Small intestine (tissue), 16 donors: ENCODE data around the gene RBM25. TPM values are rescaled to one million over a fixed set of nuclear protein-coding genes. Genes with fewer than 3 reads are reported as not detected.
"Not testable (repeated sequence)": the region's sequence is repeated elsewhere in the genome, so short reads cannot be mapped to it uniquely, and the experiment has no call there.

Experiments used
- DNase-seq, 2 donors: peaks; one replicate each; pipeline versions ENCODE4 v3.0.0 to v3.0.0-alpha.2; 2013
- FAIRE-seq: peaks from 2 replicates; lab custom pipeline; 2012; peaks lifted over from hg19 to GRCh38; lab: Jason Lieb, UNC
- H3K27ac ChIP-seq, 3 donors: one replicate each; pipeline ENCODE4 v1.5.1; 2013; ENCODE audit warnings: low read length in 2 of 3, mild to moderate bottlenecking in 2 of 3, control low read depth in 1 of 3, inconsistent platforms in 1 of 3, low read depth in 1 of 3, moderate library complexity in 1 of 3
- H3K27me3 ChIP-seq, 3 donors: one replicate each; pipeline ENCODE4 v1.6.1; 2013; ENCODE audit warnings: low read length in 3 of 3, inconsistent platforms in 1 of 3; ENCODE audit not compliant: control insufficient read depth in 3 of 3, insufficient read depth in 3 of 3
- H3K36me3 ChIP-seq, 3 donors: one replicate each; pipeline ENCODE4 v1.6.1; 2013; ENCODE audit warnings: low read length in 3 of 3, inconsistent platforms in 1 of 3, low read depth in 1 of 3, mild to moderate bottlenecking in 1 of 3, moderate library complexity in 1 of 3; ENCODE audit not compliant: control insufficient read depth in 3 of 3, insufficient read depth in 2 of 3
- H3K4me1 ChIP-seq, 3 donors: one replicate each; pipeline ENCODE4 v1.6.1; 2013; ENCODE audit warnings: low read length in 2 of 3, inconsistent platforms in 1 of 3, low read depth in 1 of 3, mild to moderate bottlenecking in 1 of 3, moderate library complexity in 1 of 3; ENCODE audit not compliant: control insufficient read depth in 3 of 3, insufficient read depth in 2 of 3
- H3K4me3 ChIP-seq, 3 donors: one replicate each; pipeline ENCODE4 v1.5.1; 2013; ENCODE audit warnings: low read length in 3 of 3, control low read depth in 1 of 3, inconsistent platforms in 1 of 3, low read depth in 1 of 3, mild to moderate bottlenecking in 1 of 3, moderate library complexity in 1 of 3
- H3K9me3 ChIP-seq, 2 donors: one replicate each; pipeline ENCODE4 v1.6.1; 2013; ENCODE audit warnings: low read depth in 1 of 2, low read length in 1 of 2; ENCODE audit not compliant: control insufficient read depth in 2 of 2, insufficient read depth in 1 of 2
- WGBS, 3 donors: extraction: QIAGEN DNeasy Blood & Tissue Kit; methylation state at CpG; one replicate each; pipeline ENCODE4 v1.1.7; 2013; 5-methylcytosine and 5-hydroxymethylcytosine counted together
- long read RNA-seq, 10 donors: transcript quantifications; one replicate each; lab custom pipeline, GENCODE V29; 2026
- polyA plus RNA-seq, 4 donors: library from polyadenylated mRNA; stranded (reverse) in 3 of 4; unstranded in 1 of 4; fragments of 200-250 nt in 3 of 4; fragments of 120-200 nt in 1 of 4; gene quantifications; one replicate each; pipeline versions ENCODE4 v1.2.1 to v1.2.3, GENCODE V29; 2013
- donor health status: healthy with polysubstance abuse.
- donor health status: control.
- donor health status: control.
- donor health status: Bipolar disorder and iron deficiency.
- donor health status: healthy.

RBM25 gene
- polyA plus RNA-seq, result 100 to 1,000 TPM in 1 of 4 donors, 10 to 100 TPM in 3; 25.1 to 104 (median 40.7) TPM
- long read RNA-seq, donor 1, result 0 reads
- long read RNA-seq, donor 2, partial matches to known transcripts, result 23 of 26 reads
- long read RNA-seq, donor 2, other reads (novel, unspliced or antisense), result 0 of 26 reads
- long read RNA-seq, donor 3, partial matches to known transcripts, result 58 of 62 reads
- long read RNA-seq, donor 3, other reads (novel, unspliced or antisense), result 0 of 62 reads
- long read RNA-seq, donor 4, result 0 reads
- long read RNA-seq, donor 5, partial matches to known transcripts, result 11 of 12 reads
- long read RNA-seq, donor 5, other reads (novel, unspliced or antisense), result 0 of 12 reads
- long read RNA-seq, donor 6, partial matches to known transcripts, result 46 of 50 reads
- long read RNA-seq, donor 6, other reads (novel, unspliced or antisense), result 0 of 50 reads
- long read RNA-seq, donor 7, result 0 reads
- long read RNA-seq, donor 8, partial matches to known transcripts, result 5 of 6 reads
- long read RNA-seq, donor 8, other reads (novel, unspliced or antisense), result 0 of 6 reads
- long read RNA-seq, donor 9, partial matches to known transcripts, result 8 of 13 reads
- long read RNA-seq, donor 9, other reads (novel, unspliced or antisense), result 0 of 13 reads
- long read RNA-seq, donor 10, transcript RBM25-203 (9 exons, 2,470 nt), result major isoform, 7 of 117 reads
- long read RNA-seq, donor 10, transcript RBM25-208 (2 exons, 441 nt), result minor isoform, 5 of 117 reads
- long read RNA-seq, donor 10, partial matches to known transcripts, result 105 of 117 reads
- long read RNA-seq, donor 10, other reads (novel, unspliced or antisense), result 0 of 117 reads

DNA sequence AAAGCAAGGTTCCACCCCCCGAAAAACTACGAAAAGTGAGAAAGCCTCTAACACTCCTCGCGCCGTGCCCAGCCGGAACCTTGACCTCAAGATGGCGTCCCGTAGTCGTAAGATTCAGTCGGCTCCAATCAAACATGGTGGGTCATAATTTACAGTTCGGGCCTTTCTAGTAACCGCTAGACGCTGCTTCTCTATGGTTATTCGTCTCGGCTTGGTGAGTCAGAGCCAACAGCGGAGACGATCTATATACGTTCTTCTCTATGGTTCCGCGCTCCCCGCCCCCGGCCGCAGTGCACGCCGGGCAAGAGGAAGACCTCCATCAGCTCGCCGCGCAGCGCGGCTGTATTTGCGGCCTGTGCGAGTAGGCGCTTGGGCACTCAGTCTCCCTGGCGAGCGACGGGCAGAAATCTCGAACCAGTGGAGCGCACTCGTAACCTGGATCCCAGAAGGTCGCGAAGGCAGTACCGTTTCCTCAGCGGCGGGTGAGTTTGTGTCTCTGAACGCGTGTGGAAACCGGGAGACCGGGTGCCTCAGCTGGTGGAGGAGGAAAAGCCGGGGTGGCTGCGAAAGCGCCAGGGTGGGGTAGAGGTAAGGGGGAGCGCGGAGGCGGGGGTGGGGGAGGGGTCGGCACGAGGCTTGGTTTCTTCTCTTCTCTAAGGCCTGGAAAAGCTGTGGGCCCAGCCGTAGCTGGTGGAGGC lies at the start of gene RBM25:
RBM25 (plus strand) TSS at position 311 of the 698 bp plus-strand sequence. CDS start 13,108 bp downstream, outside the sequence.
- H3K27me3 ChIP-seq, result no peaks in the 10 kb centered on the region
- no peak for FAIRE-seq
- peaks cover 0 to 5% (median 4%) of the 10 kb centered on the region in 3 donors for H3K4me1 ChIP-seq
- WGBS, 3 donors, result 0% methylated on average over 55 to 57 of the region's 57 CpGs
- peak; percentile 99 for DNase-seq
- H3K4me3 ChIP-seq, result peak within 1 kb of the TSS; percentile 73 to 97 (median 77)
- H3K27ac ChIP-seq, result peak within 1 kb of the TSS; percentile 91 to 96 (median 95)
- no peaks in the 10 kb centered on the region for H3K9me3 ChIP-seq
- peaks cover 0 to 16% (median 0%) of the 10 kb centered on the region in 3 donors for H3K36me3 ChIP-seq

DNA sequence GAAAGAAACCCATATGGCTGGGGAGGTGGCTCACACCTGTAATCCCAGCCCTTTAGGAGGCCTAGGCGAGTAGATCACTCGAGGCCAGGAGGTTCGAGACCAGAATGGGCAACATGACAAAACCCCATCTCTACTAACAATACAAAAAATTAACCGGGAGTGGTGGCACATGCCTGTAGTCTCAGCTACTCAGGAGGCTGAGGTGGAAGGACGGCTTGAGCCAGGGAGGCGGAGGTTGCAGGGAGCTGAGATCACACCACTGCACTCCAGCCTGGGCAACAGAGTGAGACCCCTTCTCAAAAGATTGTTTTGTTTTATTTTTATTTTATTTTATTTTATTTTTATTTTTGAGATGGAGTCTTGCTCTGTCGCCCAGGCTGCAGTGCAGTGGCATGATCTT lies 47.1 kb upstream of the RBM25 start:
- not testable (repeated sequence) for H3K9me3 ChIP-seq, H3K27me3 ChIP-seq, FAIRE-seq, H3K27ac ChIP-seq, H3K4me3 ChIP-seq, H3K4me1 ChIP-seq, DNase-seq
- WGBS, 3 donors, result 93 to 95% (median 94%) methylated on average over 7 of the region's 7 CpGs
- H3K36me3 ChIP-seq, result peaks cover 5 to 18% (median 5%) of the 10 kb centered on the region in 3 donors

DNA sequence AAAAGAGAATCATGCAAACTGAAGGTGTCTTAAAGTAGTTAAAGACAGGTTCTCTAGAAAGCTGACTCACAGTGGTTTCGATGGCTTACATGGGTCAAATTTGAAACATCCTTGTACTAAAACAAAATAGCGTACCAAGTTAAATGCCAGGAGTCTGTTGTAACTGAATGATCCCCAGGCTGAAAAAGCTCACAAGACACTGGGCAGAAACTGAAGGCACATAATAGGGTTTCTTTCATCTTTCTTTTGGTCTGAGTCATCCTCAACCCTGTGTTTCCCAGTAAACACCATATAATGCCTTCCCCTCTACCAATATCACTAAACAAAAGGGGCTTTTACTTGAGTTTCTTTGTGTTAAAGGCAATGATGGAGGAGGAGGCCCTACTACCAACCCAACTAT lies 44.2 kb upstream of the RBM25 start:
- Histone ChIP-seq H3K27ac (no peak overlapping the region), H3K9me3 (no peaks in the 10 kb centered on the region), H3K4me1 (peaks cover 0 to 3% (median 0%) of the 10 kb centered on the region in 3 donors), H3K36me3 (peaks cover 4 to 29% (median 5%) of the 10 kb centered on the region in 3 donors), H3K27me3 (no peaks in the 10 kb centered on the region), H3K4me3 (no peak overlapping the region)
- no peak for DNase-seq
- no peak for FAIRE-seq
- WGBS, 3 donors, result 64 to 98% (median 83%) methylated on average over 2 of the region's 2 CpGs

DNA sequence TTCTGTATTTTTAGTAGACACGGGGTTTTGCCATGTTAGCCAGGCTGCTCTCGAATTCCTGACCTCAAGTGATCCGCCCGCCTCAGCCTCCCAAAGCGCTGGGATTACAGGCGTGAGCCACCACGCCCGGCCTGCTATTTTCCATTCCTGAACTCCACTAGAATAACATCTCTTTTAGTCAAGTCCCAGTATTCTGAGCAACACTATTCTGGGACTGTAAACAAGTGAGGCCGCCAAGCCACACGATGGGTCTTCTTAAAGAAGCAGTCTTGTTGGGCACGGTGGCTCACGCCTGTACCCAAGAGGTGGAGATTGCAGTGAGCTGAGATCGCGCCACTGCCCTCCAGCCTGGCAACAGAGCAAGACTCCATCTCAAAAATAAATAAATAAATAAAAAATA lies 42.8 kb upstream of the RBM25 start:
- not testable (repeated sequence) for FAIRE-seq, H3K9me3 ChIP-seq, DNase-seq, H3K27me3 ChIP-seq, H3K27ac ChIP-seq, H3K4me3 ChIP-seq, H3K4me1 ChIP-seq
- peaks cover 4 to 32% (median 5%) of the 10 kb centered on the region in 3 donors for H3K36me3 ChIP-seq
- 95 to 96% (median 95%) methylated on average over 12 to 14 of the region's 14 CpGs for WGBS, 3 donors

DNA sequence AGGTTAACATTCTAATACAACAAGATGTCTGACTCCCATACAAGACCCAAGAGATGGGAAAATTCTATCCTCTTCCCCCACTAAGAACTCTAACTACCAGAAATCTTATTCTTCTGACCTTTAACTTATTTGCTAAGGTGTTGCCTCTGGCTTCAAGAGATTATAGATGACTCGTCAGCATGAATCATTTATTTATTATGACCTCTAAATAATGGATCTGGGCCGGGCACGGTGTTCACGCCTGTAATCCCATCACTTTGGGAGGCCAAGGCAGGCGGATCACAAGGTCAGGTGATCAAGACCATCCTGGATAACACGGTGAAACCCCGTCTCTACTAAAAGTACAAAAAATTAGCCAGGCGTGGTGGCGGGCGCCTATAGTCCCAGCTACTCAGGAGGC lies 42.3 kb upstream of the RBM25 start:
- FAIRE-seq, result not testable (repeated sequence)
- DNase-seq, result peak in 1 of 2 donors; percentile 61
- WGBS, 3 donors, result 43 to 89% (median 68%) methylated on average over 10 of the region's 10 CpGs

DNA sequence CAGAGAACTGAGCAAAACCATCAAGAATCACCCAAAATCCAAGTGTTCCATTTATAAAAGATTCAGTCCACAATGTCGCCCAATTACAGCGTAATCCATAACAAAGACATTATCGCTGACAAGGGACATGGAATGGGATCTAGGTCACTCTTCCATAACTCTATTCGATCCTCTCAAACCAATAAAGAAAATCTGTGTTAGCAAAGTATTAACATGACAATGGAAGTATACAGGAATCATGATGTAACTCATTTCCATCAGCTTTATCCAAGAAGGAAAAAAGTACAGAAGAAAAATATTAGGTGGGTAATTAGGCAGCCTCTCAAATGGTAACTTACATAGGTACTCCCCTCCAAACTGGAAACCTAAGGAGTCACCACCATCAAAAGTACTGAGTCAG lies 36.3 kb upstream of the RBM25 start:
- Histone ChIP-seq H3K4me1 (peaks cover 0 to 4% (median 0%) of the 10 kb centered on the region in 3 donors), H3K27ac (no peak overlapping the region), H3K9me3 (no peaks in the 10 kb centered on the region), H3K4me3 (no peak overlapping the region), H3K27me3 (no peaks in the 10 kb centered on the region), H3K36me3 (peaks cover 0 to 33% (median 14%) of the 10 kb centered on the region in 3 donors)
- DNase-seq, result no peak
- FAIRE-seq, result no peak
- 96 to 97% (median 97%) methylated on average over 4 of the region's 4 CpGs for WGBS, 3 donors

More for the DNA sequence above, 42.3 kb upstream of the RBM25 start:
- not testable (repeated sequence) for H3K27ac ChIP-seq, H3K27me3 ChIP-seq, H3K4me3 ChIP-seq, H3K4me1 ChIP-seq, H3K9me3 ChIP-seq
- peaks cover 4 to 36% (median 5%) of the 10 kb centered on the region in 3 donors for H3K36me3 ChIP-seq

DNA sequence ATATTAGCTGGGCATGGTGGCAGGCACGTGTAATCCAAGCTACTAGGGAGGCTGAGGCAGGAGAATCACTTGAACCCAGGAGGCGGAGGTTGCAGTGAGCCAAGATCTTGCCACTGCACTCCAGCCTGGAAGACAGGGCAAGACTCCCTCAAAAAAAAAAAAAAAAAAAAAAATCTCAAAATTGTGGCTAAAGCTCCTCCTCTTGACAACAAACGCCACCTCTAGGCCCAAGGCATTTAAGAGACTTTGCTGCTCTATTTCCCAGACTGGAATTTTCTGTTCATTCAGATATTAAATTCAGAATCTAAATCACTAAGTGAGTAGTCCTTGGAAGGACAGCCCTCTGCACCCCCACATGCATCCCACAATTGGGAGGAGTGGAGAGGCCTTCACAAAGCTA lies 32.8 kb upstream of the RBM25 start:
- Histone ChIP-seq H3K9me3 (no peaks in the 10 kb centered on the region), H3K4me1 (peaks cover 0 to 4% (median 0%) of the 10 kb centered on the region in 3 donors), H3K27me3 (no peaks in the 10 kb centered on the region), H3K27ac (no peak overlapping the region), H3K4me3 (peak overlapping the region in 1 of 3 donors; percentile 77), H3K36me3 (peaks cover 0 to 14% (median 14%) of the 10 kb centered on the region in 3 donors)
- FAIRE-seq (no peak), DNase-seq (no peak)
- 80 to 94% (median 80%) methylated on average over 3 of the region's 3 CpGs for WGBS, 3 donors
